Sigmoid colon (tissue), 4 donors: ENCODE data around the gene MIGA2.
"Not testable (repeated sequence)": the region's sequence is repeated elsewhere in the genome, so short reads cannot be mapped to it uniquely, and the experiment has no call there.

Experiments
- POLR2A ChIP-seq, 2 donors: fragments of 450-650 bp; IDR thresholded peaks; one replicate each; pipeline ENCODE4 v1.6.1; 2016; ENCODE audit warnings: antibody characterized with exemption in 2 of 2, mild to moderate bottlenecking in 2 of 2, moderate library complexity in 2 of 2
- POLR2AphosphoS5 ChIP-seq, 4 donors: sonication (generic); formaldehyde crosslinking; IDR thresholded peaks; one replicate each; pipeline ENCODE4 v1.6.1; 2017; ENCODE audit warnings: antibody characterized with exemption in 4 of 4
- TF ChIP-seq, protein P1 (sequence below), 4 experiments: fragments of 450-650 bp in 3 of 4; fragments of 200-600 bp in 1 of 4; IDR thresholded peaks; one replicate each; pipeline ENCODE4 v1.5.1; 2016 to 2019; ENCODE audit warnings: antibody characterized with exemption in 4 of 4, mild to moderate bottlenecking in 3 of 4, moderate library complexity in 2 of 4

DNA sequence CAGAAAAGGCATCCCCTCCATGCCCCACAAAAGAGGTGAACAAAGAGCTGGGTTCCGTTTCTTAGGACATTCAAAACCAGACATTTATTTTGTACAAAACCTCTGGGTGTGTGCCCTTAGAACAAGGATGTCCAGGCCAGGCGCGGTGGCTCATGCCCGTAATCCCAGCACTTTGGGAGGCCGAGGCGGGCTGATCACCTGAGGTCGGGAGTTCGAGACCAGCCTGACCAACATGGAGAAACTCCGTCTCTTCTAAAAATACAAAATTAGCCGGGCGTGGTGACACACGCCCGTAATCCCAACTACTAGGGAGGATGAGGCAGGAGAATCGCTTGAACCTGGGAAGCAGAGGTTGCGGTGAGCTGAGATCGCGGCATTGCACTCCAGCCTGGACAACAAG lies 76.1 kb downstream of the MIGA2 start:
- TF ChIP-seq, protein P1, sequence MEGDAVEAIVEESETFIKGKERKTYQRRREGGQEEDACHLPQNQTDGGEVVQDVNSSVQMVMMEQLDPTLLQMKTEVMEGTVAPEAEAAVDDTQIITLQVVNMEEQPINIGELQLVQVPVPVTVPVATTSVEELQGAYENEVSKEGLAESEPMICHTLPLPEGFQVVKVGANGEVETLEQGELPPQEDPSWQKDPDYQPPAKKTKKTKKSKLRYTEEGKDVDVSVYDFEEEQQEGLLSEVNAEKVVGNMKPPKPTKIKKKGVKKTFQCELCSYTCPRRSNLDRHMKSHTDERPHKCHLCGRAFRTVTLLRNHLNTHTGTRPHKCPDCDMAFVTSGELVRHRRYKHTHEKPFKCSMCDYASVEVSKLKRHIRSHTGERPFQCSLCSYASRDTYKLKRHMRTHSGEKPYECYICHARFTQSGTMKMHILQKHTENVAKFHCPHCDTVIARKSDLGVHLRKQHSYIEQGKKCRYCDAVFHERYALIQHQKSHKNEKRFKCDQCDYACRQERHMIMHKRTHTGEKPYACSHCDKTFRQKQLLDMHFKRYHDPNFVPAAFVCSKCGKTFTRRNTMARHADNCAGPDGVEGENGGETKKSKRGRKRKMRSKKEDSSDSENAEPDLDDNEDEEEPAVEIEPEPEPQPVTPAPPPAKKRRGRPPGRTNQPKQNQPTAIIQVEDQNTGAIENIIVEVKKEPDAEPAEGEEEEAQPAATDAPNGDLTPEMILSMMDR (IDR thresholded peaks at IDR 0.05) = not testable (repeated sequence)
- not testable (repeated sequence) for TF ChIP-seq POLR2AphosphoS5, POLR2A (IDR thresholded peaks at IDR 0.05)
